HG03045 (cell line): ENCODE data around the gene TNRC6A.
"Not testable (repeated sequence)": the region's sequence is repeated elsewhere in the genome, so short reads cannot be mapped to it uniquely, and the experiment has no call there.

Experiments
- ATAC-seq: cut with Tn5 transposase; IDR thresholded peaks from one replicate; pipeline ENCODE4 v1.9.1; 2021; ENCODE audit warnings: mild to moderate bottlenecking, moderate library complexity; ENCODE audit not compliant: unreplicated experiment

The TNRC6A gene

GRCh38 chr16:24810951-24811843 is 81.7 kb downstream of the TNRC6A start:
- ATAC-seq = no peak

DNA sequence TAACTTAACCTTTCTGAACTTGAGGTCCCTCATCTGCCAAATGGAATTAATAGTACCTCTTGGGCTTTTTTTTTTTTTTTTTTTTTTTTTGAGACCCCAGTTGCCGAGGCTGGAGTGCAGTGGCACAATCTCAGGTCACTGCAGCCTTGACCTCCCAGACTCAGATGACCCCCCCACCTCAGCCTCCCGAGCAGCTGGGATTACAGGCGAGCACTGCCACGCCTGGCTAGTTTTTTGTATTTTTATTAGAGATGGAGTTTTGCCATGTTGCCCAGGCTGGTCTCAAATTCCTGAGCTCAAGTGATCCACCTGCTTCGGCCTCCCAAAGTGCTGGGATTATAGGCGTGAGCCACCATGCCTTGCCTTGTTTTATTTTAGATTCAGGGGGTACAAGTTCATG is 83.4 kb downstream of the TNRC6A start:
- ATAC-seq = not testable (repeated sequence)

DNA sequence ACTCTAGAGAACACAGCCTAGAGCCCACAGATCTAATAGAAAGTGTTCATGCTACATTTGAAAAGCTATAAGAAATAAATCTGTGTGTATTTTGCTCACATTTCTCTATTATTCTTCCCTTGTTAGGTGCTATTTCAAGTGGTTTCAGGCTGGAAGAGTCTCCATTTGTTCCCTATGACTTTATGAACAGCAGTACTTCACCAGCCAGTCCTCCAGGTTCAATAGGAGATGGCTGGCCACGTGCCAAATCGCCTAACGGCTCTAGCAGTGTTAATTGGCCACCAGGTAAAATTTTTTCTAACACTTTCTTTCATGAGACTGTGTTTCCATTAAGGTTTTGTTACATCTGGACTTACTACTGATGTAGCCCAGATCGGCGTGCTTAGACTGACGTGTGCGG is 85.6 kb downstream of the TNRC6A start:
- no peak for ATAC-seq

DNA sequence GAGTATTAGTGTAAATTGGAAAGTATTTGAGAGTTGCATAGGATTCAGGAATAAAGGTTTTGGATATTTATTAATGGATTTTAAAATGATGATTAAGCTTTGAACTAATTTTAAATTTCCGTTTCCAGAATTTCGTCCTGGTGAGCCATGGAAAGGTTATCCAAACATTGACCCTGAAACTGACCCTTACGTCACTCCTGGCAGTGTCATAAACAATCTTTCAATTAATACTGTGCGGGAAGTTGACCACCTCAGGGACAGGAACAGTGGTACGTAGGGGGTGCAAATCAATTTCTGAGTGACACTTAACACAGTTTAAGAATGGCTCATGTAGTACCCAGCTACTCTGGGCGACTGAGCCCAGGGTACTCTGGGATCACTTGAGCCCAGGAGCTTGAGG is 87.2 kb downstream of the TNRC6A start:
- ATAC-seq = no peak

DNA sequence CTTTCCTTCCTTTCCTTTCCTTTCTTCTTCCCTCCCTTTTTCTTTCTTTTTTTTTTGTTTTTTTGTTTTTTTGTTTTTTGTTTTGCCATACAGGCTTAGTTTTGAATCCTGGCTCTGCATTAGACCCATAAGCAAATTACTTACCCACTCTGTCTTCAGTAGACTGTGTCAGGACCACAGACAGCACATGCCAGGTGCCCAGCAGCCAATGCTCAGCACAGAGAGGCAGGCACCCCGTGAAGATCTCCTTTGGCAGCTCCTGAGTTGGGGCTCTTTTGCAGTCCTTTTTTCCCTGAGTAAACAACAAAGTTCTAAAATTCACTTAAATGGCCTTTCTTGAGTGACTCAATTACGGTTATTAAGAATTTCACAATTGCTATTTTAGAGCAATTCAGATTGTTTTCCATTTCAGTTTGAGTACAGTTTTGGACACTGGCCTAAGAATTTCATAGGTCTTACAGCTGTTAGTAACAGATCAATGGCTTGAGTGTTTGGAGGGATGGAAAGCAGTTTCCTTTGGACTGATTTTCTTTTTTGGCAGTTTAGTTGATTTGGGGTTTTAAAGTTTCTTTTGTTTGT is 90.1 kb downstream of the TNRC6A start:
- no peak for ATAC-seq

DNA sequence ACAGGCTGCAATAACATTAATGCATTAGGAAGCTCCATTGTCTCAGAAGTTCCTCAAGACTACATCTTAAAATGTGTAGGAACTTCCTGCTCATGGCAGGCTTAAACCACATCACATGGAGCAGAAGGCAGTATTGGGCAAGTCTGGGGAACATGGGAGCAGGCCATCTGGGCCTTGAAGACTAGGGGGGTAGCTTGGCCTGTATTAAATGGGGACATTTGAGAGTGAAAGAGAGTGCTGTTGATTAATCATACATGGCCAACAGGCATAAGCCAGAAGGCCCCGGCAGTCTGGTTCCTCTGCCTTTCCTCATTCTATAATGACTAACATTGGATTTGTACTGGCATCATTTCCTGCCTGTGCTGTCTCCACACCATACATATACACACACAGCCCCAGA is 91.1 kb downstream of the TNRC6A start:
- ATAC-seq = no peak

- no peak for ATAC-seq
These were observed 91.7 kb downstream of the TNRC6A start for GRCh38 chr16:24821129-24821528.

DNA sequence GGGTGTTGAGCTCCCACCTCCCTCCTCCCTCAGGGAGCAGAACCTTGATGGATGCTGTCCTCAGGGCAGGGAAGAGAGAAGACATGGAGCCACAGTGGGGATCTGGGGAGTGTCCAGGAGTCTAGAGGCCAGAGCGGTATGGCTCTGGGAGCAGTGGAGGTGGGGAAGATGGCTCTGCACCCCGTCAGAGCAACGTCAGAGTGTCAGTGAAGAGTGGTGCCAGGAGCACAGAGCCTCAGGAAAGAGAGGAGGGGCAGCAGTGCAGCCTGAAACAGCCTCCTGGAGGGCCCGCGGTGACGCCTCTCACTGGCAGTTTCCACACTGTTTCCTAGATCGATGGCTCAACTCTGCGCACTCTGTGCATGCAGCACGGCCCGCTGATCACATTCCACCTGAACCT is 93.1 kb downstream of the TNRC6A start:
- no peak for ATAC-seq

- ATAC-seq = no peak
These were observed 93.5 kb downstream of the TNRC6A start for GRCh38 chr16:24822974-24823373.

GRCh38 chr16:24825696-24826095 is 96.2 kb downstream of the TNRC6A start:
- ATAC-seq = no peak

- ATAC-seq = no peak
These were observed 96.7 kb downstream of the TNRC6A start for GRCh38 chr16:24826096-24826690.

DNA sequence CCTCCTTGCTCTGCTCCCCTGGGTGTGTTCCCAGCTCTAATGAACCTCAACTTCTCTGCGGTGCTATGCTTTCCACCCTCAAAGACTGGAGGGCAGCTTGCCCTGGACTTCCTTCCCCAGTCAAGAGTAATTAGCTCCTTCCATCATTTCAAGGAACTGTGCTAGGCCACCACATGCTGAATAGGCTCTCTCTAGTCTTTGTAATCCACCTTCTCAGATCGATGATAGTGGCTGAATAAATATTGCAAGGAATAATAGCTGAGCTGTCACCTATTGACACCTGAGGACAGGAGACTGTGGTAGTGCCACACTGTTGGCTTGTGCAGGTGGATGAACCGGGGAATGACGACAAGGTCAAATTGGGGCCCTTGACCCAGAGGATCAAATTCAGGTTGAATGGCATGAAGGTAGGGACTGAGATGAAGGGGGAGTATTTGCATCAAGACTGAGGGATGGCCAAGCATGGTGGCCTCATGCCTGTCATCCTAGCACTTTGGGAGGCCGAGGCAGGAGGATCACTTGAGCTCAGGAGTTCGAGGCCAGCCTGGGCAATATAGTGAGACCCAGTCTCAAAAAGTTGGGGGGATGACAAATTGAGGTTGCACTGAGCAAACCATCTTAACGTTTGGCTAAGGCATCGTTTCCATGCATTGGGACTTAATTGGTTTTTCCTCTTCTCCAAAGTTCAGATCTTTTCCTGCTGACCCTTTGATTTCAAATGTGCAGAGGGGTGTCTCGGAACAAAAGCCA is 97.5 kb downstream of the TNRC6A start:
- no peak for ATAC-seq

DNA sequence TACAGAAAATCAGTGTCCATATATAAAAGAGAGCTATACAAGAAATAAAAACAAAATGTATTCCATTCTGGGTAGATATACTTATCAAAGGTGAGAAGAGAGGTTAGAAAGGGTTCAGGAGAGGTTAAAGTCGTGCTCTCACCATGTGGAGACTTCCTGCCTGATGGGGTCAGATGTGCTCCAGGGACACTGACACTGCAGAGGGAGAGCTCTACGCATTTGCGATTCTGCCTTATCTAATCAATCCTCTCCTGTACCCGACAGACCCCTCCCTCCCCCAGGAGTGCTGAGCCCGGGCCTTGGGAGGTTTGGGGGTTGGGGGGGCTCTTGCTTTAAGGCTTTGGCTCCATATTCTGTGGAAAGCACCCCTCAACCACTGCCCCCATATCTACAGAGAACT is 99.7 kb downstream of the TNRC6A start:
- ATAC-seq = no peak

DNA sequence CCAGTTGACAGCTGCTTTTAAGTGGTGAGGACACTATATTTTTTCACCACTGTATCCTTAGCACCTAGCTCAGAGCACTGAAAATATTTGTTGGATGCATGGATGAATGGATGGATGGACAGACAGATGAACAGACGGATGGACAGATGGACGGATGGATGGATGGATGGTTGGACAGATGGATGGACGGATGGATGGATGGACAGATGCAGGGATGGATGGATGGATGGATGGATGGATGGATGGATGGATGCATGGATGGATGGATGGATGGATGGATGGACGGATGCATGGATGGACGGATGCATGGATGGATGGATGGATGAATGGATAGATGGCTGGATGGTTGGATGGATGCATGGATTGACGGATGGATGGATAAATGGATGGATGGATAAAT is 103.9 kb downstream of the TNRC6A start:
- no peak for ATAC-seq

DNA sequence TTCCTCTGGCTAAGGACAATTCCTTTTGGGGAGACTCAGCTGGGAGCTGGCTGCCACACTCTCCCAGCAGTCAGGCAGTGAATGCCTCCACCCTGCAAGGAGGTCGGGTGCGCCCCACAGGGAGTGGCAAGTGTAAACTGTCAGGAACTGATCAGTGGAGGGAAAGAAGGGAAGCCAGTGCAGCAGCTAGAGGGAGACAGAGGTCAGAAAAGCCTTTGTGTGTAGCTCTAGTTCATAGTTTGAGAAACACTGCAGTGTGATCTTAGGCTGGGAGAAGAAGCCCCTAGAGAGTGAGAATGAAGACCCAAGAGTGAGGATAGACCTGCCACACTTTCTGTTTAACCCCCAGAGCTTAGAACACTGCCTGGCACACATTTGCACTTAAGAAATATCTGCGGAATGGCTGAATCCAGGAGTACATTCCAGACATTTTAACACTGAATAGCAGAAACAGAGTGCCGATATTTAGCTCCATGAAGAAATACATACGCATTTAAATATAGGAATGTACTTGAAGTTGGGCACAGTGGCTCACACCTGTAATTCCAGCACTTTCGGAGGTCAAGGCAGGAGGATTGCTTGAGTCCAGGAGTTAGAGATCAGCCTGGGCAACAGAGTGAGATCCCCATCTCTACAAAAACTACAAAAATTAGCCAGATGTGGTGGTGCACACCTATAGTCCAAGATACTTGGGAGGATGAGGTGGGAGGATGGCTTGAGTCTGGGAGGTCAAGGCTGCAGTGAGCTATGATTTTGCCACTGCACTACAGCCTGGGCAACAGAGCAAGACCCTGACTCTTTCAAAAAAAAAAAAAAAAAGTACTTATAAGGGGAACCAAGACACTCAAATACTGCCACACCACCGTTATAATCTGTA is 105.2 kb downstream of the TNRC6A start:
- ATAC-seq = no peak

DNA sequence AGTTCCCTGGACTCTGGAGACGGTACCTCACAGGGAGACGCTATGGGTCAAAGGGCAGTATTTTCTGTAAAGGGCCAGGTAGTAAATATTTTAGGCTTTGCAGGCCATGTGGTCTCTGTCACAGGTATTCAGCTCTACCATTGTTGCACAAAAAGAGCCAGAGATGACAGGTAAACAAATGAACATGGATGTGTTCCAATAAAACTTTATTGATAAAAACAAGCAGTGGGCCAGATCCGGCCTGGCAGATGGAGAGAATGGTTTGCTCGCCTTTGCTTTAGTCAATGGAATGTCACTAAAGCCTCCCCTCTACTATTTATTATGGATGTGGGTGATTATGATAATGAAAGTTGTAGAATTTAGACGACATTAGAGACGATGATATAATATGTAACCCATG is 107.4 kb downstream of the TNRC6A start:
- ATAC-seq = no peak

DNA sequence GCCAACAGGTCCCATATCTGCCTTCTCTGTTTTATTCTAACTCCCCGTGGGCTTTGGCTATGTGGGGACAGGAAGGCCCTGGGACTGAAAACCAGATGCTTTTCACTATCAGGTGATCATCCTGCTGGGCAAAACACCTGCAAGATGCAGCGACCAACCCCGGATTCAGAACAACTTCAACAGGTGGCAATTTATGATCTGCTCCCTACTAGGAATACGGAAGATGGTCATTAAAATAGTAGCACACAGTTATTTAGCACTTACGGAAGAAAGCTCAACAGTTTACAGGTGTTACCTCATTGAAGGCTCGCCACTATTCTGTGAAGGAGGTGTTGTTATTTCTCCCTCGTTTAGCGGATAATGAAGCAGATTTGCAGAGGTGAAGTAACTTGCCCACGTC is 108.5 kb downstream of the TNRC6A start:
- no peak for ATAC-seq

DNA sequence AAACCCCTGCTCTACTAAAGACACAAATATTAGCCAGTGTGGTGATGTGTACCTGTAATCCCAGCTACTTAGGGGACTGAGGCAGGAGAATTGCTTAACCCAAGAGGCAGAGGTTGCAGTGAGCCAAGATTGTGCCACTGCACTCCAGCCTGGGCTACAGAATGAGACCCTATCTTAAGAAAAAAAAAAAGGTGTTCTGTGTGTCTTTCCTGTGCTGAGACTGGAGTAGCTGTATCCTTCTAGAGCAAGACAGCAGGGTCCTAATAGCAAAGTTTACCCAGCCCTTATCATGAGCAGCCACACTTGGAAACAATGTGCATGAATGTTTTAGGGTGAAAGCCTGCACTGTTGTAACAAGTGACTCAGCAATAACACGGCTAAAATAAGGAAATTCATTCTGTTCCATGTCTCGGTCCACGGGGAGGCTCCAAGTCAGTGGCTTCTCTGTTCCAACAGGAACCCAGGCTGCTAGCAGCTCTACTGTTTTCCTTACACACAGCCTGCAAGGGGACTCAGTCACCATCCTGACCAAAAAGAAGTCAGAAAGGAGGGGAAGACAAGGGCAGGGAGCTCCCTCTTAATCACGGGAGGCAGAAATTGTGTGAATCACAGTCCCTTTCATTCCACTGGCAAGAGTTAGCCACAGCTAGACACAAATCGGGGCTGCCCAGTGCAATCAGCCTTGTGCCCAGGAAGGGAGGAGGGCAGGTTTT is 109.3 kb downstream of the TNRC6A start:
- ATAC-seq = no peak

GRCh38 chr16:24839347-24839972 is 110.0 kb downstream of the TNRC6A start:
- ATAC-seq = no peak
